GM23338 (cell line): Measurements from ENCODE around the gene CACNA1H. TPM values are rescaled to one million over a fixed set of nuclear protein-coding genes. Genes with fewer than 3 reads are reported as not detected.
A peak's percentile ranks its signal among the peaks of the same experiment; 100 is the strongest.

Experiments
- ATAC-seq: fragments of 200-7000 bp; cut with Tn5 transposase; 3 replicates; pipeline ENCODE4 v1.9.1; 2020
- DNase-seq: peaks from one replicate; pipeline ENCODE4 v3.0.0-alpha.2; 2015; ENCODE audit warnings: low spot score
- H2AFZ ChIP-seq: fragments of 200-600 bp; sonication (generic); 2 replicates; pipeline ENCODE4 v1.8.0; 2016; ENCODE audit warnings: antibody characterized with exemption, mild to moderate bottlenecking, moderate library complexity
- H3F3A ChIP-seq: fragments of 200-600 bp; sonication (generic); replicated peaks from 2 replicates; pipeline ENCODE4 v1.8.0; 2017; ENCODE audit warnings: antibody characterized with exemption, mixed run types, low read depth
- H3K27ac ChIP-seq: fragments of 200-600 bp; sonication (generic); 2 replicates; pipeline ENCODE4 v1.6.1; 2016; ENCODE audit warnings: low read depth
- H3K27me3 ChIP-seq: fragments of 200-600 bp; sonication (generic); 2 replicates; pipeline ENCODE4 v1.8.0; 2016; ENCODE audit warnings: mild to moderate bottlenecking, mixed run types, moderate library complexity; ENCODE audit not compliant: insufficient read depth
- H3K36me3 ChIP-seq: fragments of 200-600 bp; sonication (generic); 2 replicates; pipeline ENCODE4 v1.8.0; 2016; ENCODE audit warnings: mild to moderate bottlenecking; ENCODE audit not compliant: insufficient read depth
- H3K4me1 ChIP-seq: fragments of 200-600 bp; sonication (generic); 2 replicates; pipeline ENCODE4 v1.8.0; 2016; ENCODE audit warnings: mild to moderate bottlenecking, moderate library complexity; ENCODE audit not compliant: insufficient read depth
- H3K4me2 ChIP-seq: fragments of 200-600 bp; sonication (generic); 2 replicates; pipeline ENCODE4 v1.7.1; 2017; ENCODE audit warnings: mixed run types
- H3K4me3 ChIP-seq: fragments of 200-600 bp; sonication (generic); 2 replicates; pipeline ENCODE4 v1.6.1; 2016; ENCODE audit warnings: mixed run types
- H3K79me2 ChIP-seq: fragments of 200-600 bp; sonication (generic); replicated peaks from 2 replicates; pipeline ENCODE4 v1.8.0; 2017; ENCODE audit warnings: mild to moderate bottlenecking; ENCODE audit not compliant: insufficient read depth
- H3K9me2 ChIP-seq: fragments of 200-600 bp; sonication (generic); 2 replicates; pipeline ENCODE4 v1.8.0; 2017; ENCODE audit not compliant: insufficient read depth
- H4K20me1 ChIP-seq: fragments of 200-600 bp; sonication (generic); replicated peaks from 2 replicates; pipeline ENCODE4 v1.8.0; 2017; ENCODE audit warnings: mild to moderate bottlenecking; ENCODE audit not compliant: insufficient read depth
- H3K27ac Mint-ChIP-seq: 2 replicates; pipeline ENCODE4 v1.8.0; 2020; ENCODE audit warnings: inconsistent platforms, mild to moderate bottlenecking, moderate library complexity, mixed read lengths
- H3K27me3 Mint-ChIP-seq: 3 replicates; pipeline ENCODE4 v1.8.0; 2022; ENCODE audit warnings: low read depth, mild to moderate bottlenecking, moderate library complexity, mixed read lengths, inconsistent platforms; ENCODE audit not compliant: insufficient read depth, poor library complexity
- H3K36me3 Mint-ChIP-seq: 3 replicates; pipeline ENCODE4 v1.8.0; 2021; ENCODE audit warnings: low read depth, mild to moderate bottlenecking, inconsistent platforms, moderate library complexity, mixed read lengths
- H3K4me1 Mint-ChIP-seq: 3 replicates; pipeline ENCODE4 v1.8.0; 2020; ENCODE audit warnings: mild to moderate bottlenecking, inconsistent platforms, mixed read lengths
- H3K4me3 Mint-ChIP-seq: 3 replicates; pipeline ENCODE4 v1.8.0; 2021; ENCODE audit warnings: moderate library complexity, mild to moderate bottlenecking, inconsistent platforms, mixed read lengths
- H3K9me3 Mint-ChIP-seq: 3 replicates; pipeline ENCODE4 v1.8.0; 2020; ENCODE audit warnings: moderate library complexity, mild to moderate bottlenecking, inconsistent platforms, mixed read lengths
- EZH2 ChIP-seq: fragments of 200-600 bp; sonication (generic); IDR thresholded peaks from one replicate; pipeline ENCODE4 v1.8.0; 2017; ENCODE audit warnings: antibody characterized with exemption, mild to moderate bottlenecking, low read depth; ENCODE audit not compliant: unreplicated experiment
- polyA plus RNA-seq: library from polyadenylated mRNA; unstranded; fragments of >200 nt; fragmentation: Nextera tagmentation; extraction: Ambion mirVana; gene quantifications from 2 replicates; pipeline ENCODE4 v1.2.1, GENCODE V29; 2016
- total RNA-seq: library from RNA; depleted of rRNA; stranded (reverse); fragments of >200 nt; shearing (Covaris generic); gene quantifications from 2 replicates; pipeline ENCODE4 v1.2.3, GENCODE V29; 2014
- TF ChIP-seq, protein P1 (sequence below): fragments of 250-450 bp; sonication (Bioruptor Pico); IDR thresholded peaks from 2 replicates; pipeline ENCODE4 v1.5.0; 2020; ENCODE audit warnings: mild to moderate bottlenecking, moderate library complexity

CACNA1H gene
- total and polyA plus RNA-seq, 2 experiments from 2014 or later: 3.5 to 43.3 TPM

DNA sequence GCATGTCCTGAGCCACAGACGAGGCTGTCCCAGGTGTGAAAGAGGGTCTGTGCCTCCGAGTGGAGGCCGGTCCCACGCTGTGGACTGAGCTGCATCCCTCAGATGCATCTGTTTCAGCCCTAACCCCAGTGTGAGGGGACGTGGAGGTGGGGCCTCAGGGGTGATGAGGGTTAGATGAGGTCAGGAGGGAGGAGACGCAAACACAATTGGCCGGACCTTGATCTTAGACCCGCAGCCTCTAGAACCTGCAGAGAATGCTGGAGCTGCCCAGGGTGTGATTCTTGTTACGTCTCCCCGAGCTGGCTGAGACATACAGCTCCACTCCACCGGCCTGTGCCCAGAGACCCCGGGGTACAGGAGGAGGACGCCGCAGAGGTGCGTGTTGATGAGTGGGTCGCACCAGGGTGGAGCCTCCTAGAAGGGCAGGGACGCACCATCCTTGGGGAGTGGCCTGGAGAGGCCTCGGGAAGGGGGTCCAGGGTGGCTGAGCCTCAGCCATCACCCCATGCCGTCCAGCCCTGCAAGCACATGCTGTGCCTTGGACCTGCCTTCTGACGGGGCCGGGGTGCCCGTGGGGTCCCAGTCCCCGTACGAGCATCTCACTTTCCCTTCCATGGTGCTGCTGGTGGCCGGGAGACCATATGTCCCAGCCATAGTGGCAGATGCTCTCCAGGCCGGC lies 40.3 kb upstream of the CACNA1H start:
- no peak overlapping the region for H3K4me3 Mint-ChIP-seq
- DNase-seq (no peak), ATAC-seq (peak; percentile 18; the same call in 2 of the 3 replicates)
- no peaks in the 10 kb centered on the region for H3K36me3 Mint-ChIP-seq
- peaks cover 5% of the 10 kb centered on the region for H3K27me3 Mint-ChIP-seq
- H3K27me3 ChIP-seq: no peaks in the 10 kb centered on the region
- no peaks in the 10 kb centered on the region for H3F3A ChIP-seq
- H3K4me1 ChIP-seq: no peaks in the 10 kb centered on the region
- no peak overlapping the region for H3K27ac ChIP-seq
- H3K4me2 ChIP-seq: no peak overlapping the region
- no peak for TF ChIP-seq EZH2
- TF ChIP-seq, protein P1, sequence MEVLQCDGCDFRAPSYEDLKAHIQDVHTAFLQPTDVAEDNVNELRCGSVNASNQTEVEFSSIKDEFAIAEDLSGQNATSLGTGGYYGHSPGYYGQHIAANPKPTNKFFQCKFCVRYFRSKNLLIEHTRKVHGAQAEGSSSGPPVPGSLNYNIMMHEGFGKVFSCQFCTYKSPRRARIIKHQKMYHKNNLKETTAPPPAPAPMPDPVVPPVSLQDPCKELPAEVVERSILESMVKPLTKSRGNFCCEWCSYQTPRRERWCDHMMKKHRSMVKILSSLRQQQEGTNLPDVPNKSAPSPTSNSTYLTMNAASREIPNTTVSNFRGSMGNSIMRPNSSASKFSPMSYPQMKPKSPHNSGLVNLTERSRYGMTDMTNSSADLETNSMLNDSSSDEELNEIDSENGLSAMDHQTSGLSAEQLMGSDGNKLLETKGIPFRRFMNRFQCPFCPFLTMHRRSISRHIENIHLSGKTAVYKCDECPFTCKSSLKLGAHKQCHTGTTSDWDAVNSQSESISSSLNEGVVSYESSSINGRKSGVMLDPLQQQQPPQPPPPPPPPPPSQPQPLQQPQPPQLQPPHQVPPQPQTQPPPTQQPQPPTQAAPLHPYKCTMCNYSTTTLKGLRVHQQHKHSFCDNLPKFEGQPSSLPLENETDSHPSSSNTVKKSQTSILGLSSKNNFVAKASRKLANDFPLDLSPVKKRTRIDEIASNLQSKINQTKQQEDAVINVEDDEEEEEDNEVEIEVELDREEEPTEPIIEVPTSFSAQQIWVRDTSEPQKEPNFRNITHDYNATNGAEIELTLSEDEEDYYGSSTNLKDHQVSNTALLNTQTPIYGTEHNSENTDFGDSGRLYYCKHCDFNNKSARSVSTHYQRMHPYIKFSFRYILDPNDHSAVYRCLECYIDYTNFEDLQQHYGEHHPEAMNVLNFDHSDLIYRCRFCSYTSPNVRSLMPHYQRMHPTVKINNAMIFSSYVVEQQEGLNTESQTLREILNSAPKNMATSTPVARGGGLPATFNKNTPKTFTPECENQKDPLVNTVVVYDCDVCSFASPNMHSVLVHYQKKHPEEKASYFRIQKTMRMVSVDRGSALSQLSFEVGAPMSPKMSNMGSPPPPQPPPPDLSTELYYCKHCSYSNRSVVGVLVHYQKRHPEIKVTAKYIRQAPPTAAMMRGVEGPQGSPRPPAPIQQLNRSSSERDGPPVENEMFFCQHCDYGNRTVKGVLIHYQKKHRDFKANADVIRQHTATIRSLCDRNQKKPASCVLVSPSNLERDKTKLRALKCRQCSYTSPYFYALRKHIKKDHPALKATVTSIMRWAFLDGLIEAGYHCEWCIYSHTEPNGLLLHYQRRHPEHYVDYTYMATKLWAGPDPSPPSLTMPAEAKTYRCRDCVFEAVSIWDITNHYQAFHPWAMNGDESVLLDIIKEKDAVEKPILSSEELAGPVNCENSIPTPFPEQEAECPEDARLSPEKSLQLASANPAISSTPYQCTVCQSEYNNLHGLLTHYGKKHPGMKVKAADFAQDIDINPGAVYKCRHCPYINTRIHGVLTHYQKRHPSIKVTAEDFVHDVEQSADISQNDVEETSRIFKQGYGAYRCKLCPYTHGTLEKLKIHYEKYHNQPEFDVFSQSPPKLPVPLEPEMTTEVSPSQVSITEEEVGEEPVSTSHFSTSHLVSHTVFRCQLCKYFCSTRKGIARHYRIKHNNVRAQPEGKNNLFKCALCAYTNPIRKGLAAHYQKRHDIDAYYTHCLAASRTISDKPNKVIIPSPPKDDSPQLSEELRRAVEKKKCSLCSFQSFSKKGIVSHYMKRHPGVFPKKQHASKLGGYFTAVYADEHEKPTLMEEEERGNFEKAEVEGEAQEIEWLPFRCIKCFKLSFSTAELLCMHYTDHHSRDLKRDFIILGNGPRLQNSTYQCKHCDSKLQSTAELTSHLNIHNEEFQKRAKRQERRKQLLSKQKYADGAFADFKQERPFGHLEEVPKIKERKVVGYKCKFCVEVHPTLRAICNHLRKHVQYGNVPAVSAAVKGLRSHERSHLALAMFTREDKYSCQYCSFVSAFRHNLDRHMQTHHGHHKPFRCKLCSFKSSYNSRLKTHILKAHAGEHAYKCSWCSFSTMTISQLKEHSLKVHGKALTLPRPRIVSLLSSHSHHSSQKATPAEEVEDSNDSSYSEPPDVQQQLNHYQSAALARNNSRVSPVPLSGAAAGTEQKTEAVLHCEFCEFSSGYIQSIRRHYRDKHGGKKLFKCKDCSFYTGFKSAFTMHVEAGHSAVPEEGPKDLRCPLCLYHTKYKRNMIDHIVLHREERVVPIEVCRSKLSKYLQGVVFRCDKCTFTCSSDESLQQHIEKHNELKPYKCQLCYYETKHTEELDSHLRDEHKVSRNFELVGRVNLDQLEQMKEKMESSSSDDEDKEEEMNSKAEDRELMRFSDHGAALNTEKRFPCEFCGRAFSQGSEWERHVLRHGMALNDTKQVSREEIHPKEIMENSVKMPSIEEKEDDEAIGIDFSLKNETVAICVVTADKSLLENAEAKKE: no peak
- H3K4me1 Mint-ChIP-seq: no peaks in the 10 kb centered on the region
- H3K27ac Mint-ChIP-seq: no peak overlapping the region
- no peaks in the 10 kb centered on the region for H4K20me1 ChIP-seq
- H2AFZ ChIP-seq: no peak overlapping the region
- no peaks in the 10 kb centered on the region for H3K79me2 ChIP-seq
- H3K9me2 ChIP-seq: no peaks in the 10 kb centered on the region
- H3K4me3 ChIP-seq: no peak overlapping the region
- H3K9me3 Mint-ChIP-seq: no peaks in the 10 kb centered on the region
- H3K36me3 ChIP-seq: no peaks in the 10 kb centered on the region

DNA sequence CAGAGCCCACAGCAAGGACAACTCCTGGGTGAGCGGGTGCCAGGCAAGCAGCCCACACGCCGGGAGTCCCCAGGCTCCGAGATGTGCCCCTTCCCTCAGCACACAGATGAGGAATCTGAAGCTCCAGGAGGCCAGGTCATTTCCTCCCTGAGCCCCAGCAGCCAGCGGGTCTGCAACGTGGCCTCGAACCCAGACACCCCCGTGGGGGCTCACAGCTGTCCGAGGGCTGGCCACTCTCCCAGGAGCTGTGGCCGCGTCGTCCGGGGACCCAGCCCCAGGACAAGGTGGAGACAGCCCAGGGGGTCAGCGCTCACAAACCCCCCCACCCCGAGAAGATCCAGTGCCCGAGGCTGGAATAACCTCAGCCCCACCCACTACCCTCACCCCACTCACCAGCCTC lies 39.4 kb upstream of the CACNA1H start:
- Histone ChIP-seq H3K79me2 (no peaks in the 10 kb centered on the region), H3K27me3 (no peaks in the 10 kb centered on the region)
- DNase-seq: no peak
- TF ChIP-seq, protein P1: no peak

More for the DNA sequence above, 39.4 kb upstream of the CACNA1H start:
- no peaks in the 10 kb centered on the region for H3F3A ChIP-seq
- no peaks in the 10 kb centered on the region for H3K9me2 ChIP-seq
- H3K4me3 ChIP-seq: no peak overlapping the region
- no peak overlapping the region for H3K4me2 ChIP-seq
- no peak overlapping the region for H2AFZ ChIP-seq
- H3K4me1 Mint-ChIP-seq: no peaks in the 10 kb centered on the region
- no peak for ATAC-seq
- H3K27ac ChIP-seq: no peak overlapping the region
- H4K20me1 ChIP-seq: no peaks in the 10 kb centered on the region
- no peaks in the 10 kb centered on the region for H3K36me3 ChIP-seq
- H3K4me3 Mint-ChIP-seq: no peak overlapping the region
- H3K4me1 ChIP-seq: no peaks in the 10 kb centered on the region
- H3K27me3 Mint-ChIP-seq: peaks cover 5% of the 10 kb centered on the region
- H3K9me3 Mint-ChIP-seq: no peaks in the 10 kb centered on the region
- H3K36me3 Mint-ChIP-seq: no peaks in the 10 kb centered on the region
- no peak overlapping the region for H3K27ac Mint-ChIP-seq
